Ascending aorta (tissue), 2 donors: Measurements from ENCODE around the gene TSHZ1. TPM values are rescaled to one million over a fixed set of nuclear protein-coding genes. Genes with fewer than 3 reads are reported as not detected.
A peak's percentile ranks its signal among the peaks of the same experiment; 100 is the strongest.

ENCODE experiments used
- DNase-seq, 2 donors: peaks; one replicate each; pipeline ENCODE4 v3.0.0-alpha.2; 2019; ENCODE audit warnings: low spot score in 2 of 2
- H3K27ac ChIP-seq, 2 donors: fragments of 200-600 bp; sonication (generic); one replicate each; pipeline ENCODE4 v1.5.1; 2016 to 2017; ENCODE audit warnings: mild to moderate bottlenecking in 1 of 2
- H3K27me3 ChIP-seq: fragments of 200-600 bp; sonication (generic); one replicate; pipeline ENCODE4 v1.5.1; 2017
- H3K36me3 ChIP-seq, 2 donors: fragments of 200-600 bp; sonication (generic); one replicate each; pipeline ENCODE4 v1.5.1; 2016
- H3K4me1 ChIP-seq, 2 donors: fragments of 200-600 bp; sonication (generic); one replicate each; pipeline ENCODE4 v1.5.1; 2016 to 2017; ENCODE audit warnings: mild to moderate bottlenecking in 1 of 2
- H3K4me3 ChIP-seq, 2 donors: fragments of 200-600 bp; sonication (generic); one replicate each; pipeline ENCODE4 v1.5.1; 2016 to 2017; ENCODE audit warnings: mild to moderate bottlenecking in 1 of 2
- H3K9me3 ChIP-seq, 2 donors: fragments of 200-600 bp; sonication (generic); one replicate each; pipeline ENCODE4 v1.5.1; 2016
- intact Hi-C: fragments of 100-400 bp; cut with DNase I; formaldehyde crosslinking; loops from one replicate; pipeline ENCODE4 v1.15.1; 2023
- total RNA-seq: library from RNA; depleted of rRNA; stranded (reverse); fragments of >200 nt; gene quantifications from one replicate; pipeline ENCODE4 v1.1.0, GENCODE V29; 2016
- TF ChIP-seq, protein P1 (sequence below), 3 experiments: fragments of 200-600 bp in 2 of 3; fragments of 450-650 bp in 1 of 3; sonication (generic) in 2 of 3; IDR thresholded peaks; one replicate each; pipeline ENCODE4 v1.5.1; 2016 to 2019; ENCODE audit warnings: antibody characterized with exemption in 3 of 3, mild to moderate bottlenecking in 1 of 3, moderate library complexity in 1 of 3

Gene TSHZ1
- total RNA-seq, 1 donor from 2014 or later, result 13.3 TPM

DNA sequence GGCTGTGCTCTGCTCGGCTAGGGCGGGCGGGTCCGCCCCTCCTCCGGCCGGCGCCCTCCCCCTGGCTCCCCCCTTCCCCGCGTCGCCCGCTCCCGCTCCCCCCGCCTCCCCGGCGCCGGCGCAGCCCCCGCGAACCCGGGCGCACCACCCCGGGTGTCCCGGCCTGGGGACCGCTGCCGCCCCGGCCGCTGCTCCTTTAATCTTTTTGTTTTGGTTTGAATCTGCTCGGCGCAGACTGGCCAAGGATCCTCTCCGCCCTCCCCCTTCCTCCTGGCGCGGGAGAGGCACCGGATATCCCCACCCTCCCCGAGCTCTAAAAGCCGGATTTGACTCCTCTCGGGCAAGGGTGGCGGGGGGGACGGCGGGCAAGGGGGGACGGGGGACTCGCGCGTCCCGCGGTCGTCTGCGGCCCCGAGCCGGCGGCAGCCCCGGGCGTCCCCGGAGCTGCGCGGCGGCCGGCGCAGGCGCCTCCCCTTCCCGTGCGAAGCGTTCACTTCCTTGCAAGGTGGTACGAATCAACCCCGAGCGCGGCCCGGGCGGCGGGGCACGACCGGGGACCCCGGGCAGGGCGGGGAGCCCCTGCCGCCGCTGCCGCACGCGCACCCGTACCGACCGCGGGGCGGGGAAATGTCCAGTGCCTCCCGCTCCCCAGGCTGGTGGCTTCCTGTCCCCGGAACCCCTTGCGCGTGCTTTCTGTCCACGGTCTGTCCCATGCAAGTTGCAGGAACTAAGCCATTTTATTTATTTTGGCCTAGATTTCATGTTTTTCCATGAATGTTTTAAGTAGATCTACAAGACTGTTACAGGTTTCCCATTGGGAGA is 1.3 kb upstream of the TSHZ1 start, which contains the start of gene PTGR3:
Gene PTGR3 (minus strand): TSS at position 11 of the 822 bp plus-strand sequence. CDS start 81 bp downstream, outside the sequence.
- Histone ChIP-seq H3K27me3 (no peaks in the 10 kb centered on the region), H3K4me3 (peak within 1 kb of the TSS; percentile 92 to 93), H3K36me3 (no peaks in the 10 kb centered on the region), H3K27ac (peak within 1 kb of the TSS; percentile 96 to 97), H3K4me1 (peaks cover under 1 to 35% of the 10 kb centered on the region in 2 donors), H3K9me3 (no peaks in the 10 kb centered on the region)
- TF ChIP-seq, protein P1, sequence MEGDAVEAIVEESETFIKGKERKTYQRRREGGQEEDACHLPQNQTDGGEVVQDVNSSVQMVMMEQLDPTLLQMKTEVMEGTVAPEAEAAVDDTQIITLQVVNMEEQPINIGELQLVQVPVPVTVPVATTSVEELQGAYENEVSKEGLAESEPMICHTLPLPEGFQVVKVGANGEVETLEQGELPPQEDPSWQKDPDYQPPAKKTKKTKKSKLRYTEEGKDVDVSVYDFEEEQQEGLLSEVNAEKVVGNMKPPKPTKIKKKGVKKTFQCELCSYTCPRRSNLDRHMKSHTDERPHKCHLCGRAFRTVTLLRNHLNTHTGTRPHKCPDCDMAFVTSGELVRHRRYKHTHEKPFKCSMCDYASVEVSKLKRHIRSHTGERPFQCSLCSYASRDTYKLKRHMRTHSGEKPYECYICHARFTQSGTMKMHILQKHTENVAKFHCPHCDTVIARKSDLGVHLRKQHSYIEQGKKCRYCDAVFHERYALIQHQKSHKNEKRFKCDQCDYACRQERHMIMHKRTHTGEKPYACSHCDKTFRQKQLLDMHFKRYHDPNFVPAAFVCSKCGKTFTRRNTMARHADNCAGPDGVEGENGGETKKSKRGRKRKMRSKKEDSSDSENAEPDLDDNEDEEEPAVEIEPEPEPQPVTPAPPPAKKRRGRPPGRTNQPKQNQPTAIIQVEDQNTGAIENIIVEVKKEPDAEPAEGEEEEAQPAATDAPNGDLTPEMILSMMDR (IDR thresholded peaks at IDR 0.05), result no peak
- intact Hi-C loops, result loop anchor here (2.0 to 10.0 kb wide), 6 partner anchors 37 to 1615 kb away; partner anchors contain the start of genes CNDP2, CYB5A, ZNF236 and ZNF407
- DNase-seq, result peak; percentile 66 to 91

DNA sequence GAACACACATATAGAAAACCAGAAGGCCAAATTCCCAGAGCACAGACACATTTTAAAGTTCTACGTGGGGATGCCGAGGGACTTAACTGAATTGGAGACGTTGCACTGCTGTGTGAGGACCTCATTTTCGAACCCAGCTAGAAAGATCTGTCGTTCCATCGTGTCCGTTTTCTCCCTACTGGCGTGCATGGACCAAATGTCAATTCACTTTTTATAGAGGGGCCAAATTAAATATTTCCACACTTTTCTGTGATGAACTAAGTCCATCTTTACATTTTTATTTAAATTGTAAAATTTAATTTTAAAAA is 692 bp upstream of the TSHZ1 start:
- peak overlapping the region; percentile 92 to 93 for H3K4me3 ChIP-seq
- no peaks in the 10 kb centered on the region for H3K36me3 ChIP-seq
- DNase-seq, result no peak
- intact Hi-C loops, result loop anchor here (2.0 to 10.0 kb wide), 9 partner anchors 37 to 1615 kb away; partner anchors contain the start of genes CNDP2, CYB5A, ZNF236 and ZNF407
- TF ChIP-seq, protein P1 (IDR thresholded peaks at IDR 0.05), result no peak
- H3K27ac ChIP-seq, result peak overlapping the region; percentile 96 to 97
- H3K9me3 ChIP-seq, result no peaks in the 10 kb centered on the region
- peaks cover 0 to 29% of the 10 kb centered on the region in 2 donors for H3K4me1 ChIP-seq
- H3K27me3 ChIP-seq, result no peaks in the 10 kb centered on the region

- Histone ChIP-seq H3K9me3 (no peaks in the 10 kb centered on the region), H3K4me1 (peaks cover 0 to 26% of the 10 kb centered on the region in 2 donors)
- intact Hi-C loops, result loop anchor here (5.0 to 10.0 kb wide), 3 partner anchors 404 to 1284 kb away; partner anchors contain the start of gene ZNF516
These were observed 515 bp downstream of the TSHZ1 start for GRCh38 chr18:75211002-75211621.

DNA sequence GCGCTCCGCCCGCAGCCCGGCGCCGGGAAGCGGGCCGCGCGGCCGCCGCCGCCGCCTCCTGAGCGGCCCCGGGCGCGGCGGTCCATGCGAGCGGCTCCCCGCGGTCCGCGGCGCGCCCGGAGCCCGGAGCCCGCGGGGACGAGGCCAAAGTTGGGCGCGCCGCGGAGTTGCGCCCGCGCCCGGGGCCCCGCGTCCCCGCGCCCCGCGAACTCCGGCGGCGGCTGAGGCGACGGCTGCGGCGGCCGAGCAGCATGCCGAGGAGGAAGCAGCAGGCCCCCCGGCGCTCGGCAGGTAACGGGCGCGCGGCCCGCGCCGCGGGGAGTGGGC is 992 bp downstream of the TSHZ1 start:
- DNase-seq, result no peak
- Histone ChIP-seq H3K27me3 (no peaks in the 10 kb centered on the region), H3K4me1 (peaks cover 0 to 25% of the 10 kb centered on the region in 2 donors), H3K27ac (peak overlapping the region; percentile 66 to 70), H3K4me3 (peak overlapping the region; percentile 86 to 92), H3K9me3 (no peaks in the 10 kb centered on the region), H3K36me3 (no peaks in the 10 kb centered on the region)
- intact Hi-C loops, result loop anchor here (5.0 to 10.0 kb wide), 3 partner anchors 404 to 1283 kb away; partner anchors contain the start of gene ZNF516
- TF ChIP-seq, protein P1 (IDR thresholded peaks at IDR 0.05), result no peak

More at GRCh38 chr18:75211002-75211621, 515 bp downstream of the TSHZ1 start:
- H3K27me3 ChIP-seq, result no peaks in the 10 kb centered on the region
- H3K27ac ChIP-seq, result peak overlapping the region; percentile 96 to 97
- TF ChIP-seq, protein P1 (IDR thresholded peaks at IDR 0.05), result no peak
- H3K4me3 ChIP-seq, result peak overlapping the region; percentile 92 to 93
- DNase-seq, result no peak
- H3K36me3 ChIP-seq, result no peaks in the 10 kb centered on the region

GRCh38 chr18:75211953-75212750 is 1.6 kb downstream of the TSHZ1 start:
- H3K4me3 ChIP-seq, result peak overlapping the region; percentile 86 to 92
- no peaks in the 10 kb centered on the region for H3K36me3 ChIP-seq
- no peaks in the 10 kb centered on the region for H3K9me3 ChIP-seq
- no peaks in the 10 kb centered on the region for H3K27me3 ChIP-seq
- TF ChIP-seq, protein P1 (IDR thresholded peaks at IDR 0.05), result no peak
- H3K4me1 ChIP-seq, result peaks cover 0 to 19% of the 10 kb centered on the region in 2 donors
- H3K27ac ChIP-seq, result peak overlapping the region; percentile 66 to 70
- intact Hi-C loops, result loop anchor here (5.0 to 10.0 kb wide), 3 partner anchors 405 to 1283 kb away; partner anchors contain the start of gene ZNF516
- DNase-seq, result peak in 1 of 2 donors; percentile 72
